Thymus (tissue), 11 donors: ENCODE measurements around the gene NUDCD3. TPM values are rescaled to one million over a fixed set of nuclear protein-coding genes. Genes with fewer than 3 reads are reported as not detected.

Source experiments
- DNase-seq, 9 donors: peaks; one replicate each; pipeline ENCODE4 v3.0.0-alpha.2; 2013; ENCODE audit warnings: low spot score in 9 of 9, low read depth in 6 of 9, missing footprints in 1 of 9
- H3K27ac ChIP-seq, 2 donors: one replicate each; pipeline ENCODE4 v1.5.1; 2013; ENCODE audit warnings: control low read depth in 1 of 2, low read depth in 1 of 2, low read length in 1 of 2, mild to moderate bottlenecking in 1 of 2, moderate library complexity in 1 of 2
- H3K27me3 ChIP-seq, 2 donors: one replicate each; pipeline ENCODE4 v1.5.1; 2013; ENCODE audit warnings: low read length in 1 of 2; ENCODE audit not compliant: control insufficient read depth in 2 of 2, insufficient read depth in 1 of 2
- H3K36me3 ChIP-seq, 2 donors: one replicate each; pipeline ENCODE4 v1.5.1; 2013; ENCODE audit warnings: low read length in 1 of 2, mild to moderate bottlenecking in 1 of 2, moderate library complexity in 1 of 2; ENCODE audit not compliant: control insufficient read depth in 2 of 2, insufficient read depth in 2 of 2
- H3K4me1 ChIP-seq, 2 donors: one replicate each; pipeline ENCODE4 v1.5.1; 2013; ENCODE audit warnings: low read length in 2 of 2; ENCODE audit not compliant: control insufficient read depth in 2 of 2, insufficient read depth in 2 of 2
- H3K4me3 ChIP-seq, 2 donors: one replicate each; pipeline ENCODE4 v1.5.1; 2013; ENCODE audit warnings: low read length in 2 of 2, control low read depth in 1 of 2, mild to moderate bottlenecking in 1 of 2
- H3K9me3 ChIP-seq, 2 donors: one replicate each; pipeline ENCODE4 v1.5.1; 2013; ENCODE audit warnings: low read length in 1 of 2, mild to moderate bottlenecking in 1 of 2; ENCODE audit not compliant: control insufficient read depth in 2 of 2, insufficient read depth in 1 of 2
- WGBS: extraction: QIAGEN DNeasy Blood & Tissue Kit; methylation state at CpG from one replicate; pipeline ENCODE4 v1.1.7; 2013; 5-methylcytosine and 5-hydroxymethylcytosine counted together
- polyA plus RNA-seq: library from polyadenylated mRNA; stranded (reverse); fragments of 200-250 nt; gene quantifications from one replicate; pipeline ENCODE4 v1.2.3, GENCODE V29; 2013
- total RNA-seq: library from RNA; stranded (reverse); fragments of 120-200 nt; gene quantifications from one replicate; pipeline ENCODE4 v1.2.4, GENCODE V29; 2013
- donor health status: healthy.

The NUDCD3 gene
- total and polyA plus RNA-seq, 2 donors, result 32.9 to 33.9 TPM

GRCh38 chr7:44448922-44449583 lies 41.4 kb downstream of the NUDCD3 start:
- no peak overlapping the region for H3K27ac ChIP-seq
- WGBS, result 90% methylated on average over 4 of the region's 4 CpGs
- H3K36me3 ChIP-seq, result peaks cover 27 to 45% of the 10 kb centered on the region in 2 donors
- no peaks in the 10 kb centered on the region for H3K27me3 ChIP-seq
- H3K4me1 ChIP-seq, result no peaks in the 10 kb centered on the region
- H3K4me3 ChIP-seq, result no peak overlapping the region
- no peak for DNase-seq
- H3K9me3 ChIP-seq, result peaks cover 0 to 1% of the 10 kb centered on the region in 2 donors

- Histone ChIP-seq H3K4me3 (no peak overlapping the region), H3K27me3 (no peaks in the 10 kb centered on the region), H3K4me1 (no peaks in the 10 kb centered on the region), H3K27ac (no peak overlapping the region), H3K9me3 (peaks cover 0 to 1% of the 10 kb centered on the region in 2 donors), H3K36me3 (peaks cover 27 to 45% of the 10 kb centered on the region in 2 donors)
- WGBS, result 98% methylated on average over 5 of the region's 5 CpGs
- no peak for DNase-seq
Observed at GRCh38 chr7:44447874-44448425, 42.5 kb downstream of the NUDCD3 start.

- Histone ChIP-seq H3K36me3 (peaks cover 20 to 36% of the 10 kb centered on the region in 2 donors), H3K27ac (no peak overlapping the region), H3K9me3 (peaks cover 0 to 1% of the 10 kb centered on the region in 2 donors), H3K27me3 (no peaks in the 10 kb centered on the region), H3K4me3 (no peak overlapping the region), H3K4me1 (no peaks in the 10 kb centered on the region)
- no peak for DNase-seq
- 97% methylated on average over 2 of the region's 2 CpGs for WGBS
Observed at GRCh38 chr7:44445986-44446671, 44.3 kb downstream of the NUDCD3 start.

- WGBS, result 96% methylated on average over 3 of the region's 3 CpGs
- H3K36me3 ChIP-seq, result peaks cover 6 to 24% of the 10 kb centered on the region in 2 donors
- no peak overlapping the region for H3K27ac ChIP-seq
- H3K4me3 ChIP-seq, result no peak overlapping the region
- H3K27me3 ChIP-seq, result no peaks in the 10 kb centered on the region
- H3K9me3 ChIP-seq, result peaks cover 0 to 1% of the 10 kb centered on the region in 2 donors
- H3K4me1 ChIP-seq, result no peaks in the 10 kb centered on the region
- no peak for DNase-seq
Observed at GRCh38 chr7:44441079-44441478, 49.4 kb downstream of the NUDCD3 start.

- Histone ChIP-seq H3K4me3 (no peak overlapping the region), H3K4me1 (no peaks in the 10 kb centered on the region), H3K9me3 (peaks cover 0 to 1% of the 10 kb centered on the region in 2 donors), H3K27me3 (no peaks in the 10 kb centered on the region), H3K27ac (no peak overlapping the region), H3K36me3 (peaks cover 1 to 20% of the 10 kb centered on the region in 2 donors)
- DNase-seq, result no peak
Observed at GRCh38 chr7:44440577-44441078, 49.8 kb downstream of the NUDCD3 start.

- no peaks in the 10 kb centered on the region for H3K4me1 ChIP-seq
- H3K4me3 ChIP-seq, result no peak overlapping the region
- H3K36me3 ChIP-seq, result peaks cover 0 to 13% of the 10 kb centered on the region in 2 donors
- no peak overlapping the region for H3K27ac ChIP-seq
- no peak for DNase-seq
- no peaks in the 10 kb centered on the region for H3K27me3 ChIP-seq
- WGBS, result 96% methylated on average over 3 of the region's 3 CpGs
- H3K9me3 ChIP-seq, result peaks cover 0 to under 1% of the 10 kb centered on the region in 2 donors
Observed at GRCh38 chr7:44439926-44440325, 50.5 kb downstream of the NUDCD3 start.

- no peaks in the 10 kb centered on the region for H3K9me3 ChIP-seq
- no peak for DNase-seq
- H3K4me3 ChIP-seq, result no peak overlapping the region
- H3K4me1 ChIP-seq, result no peaks in the 10 kb centered on the region
- H3K36me3 ChIP-seq, result peaks cover 0 to 12% of the 10 kb centered on the region in 2 donors
- over 99% methylated on average over 4 of the region's 4 CpGs for WGBS
- H3K27me3 ChIP-seq, result no peaks in the 10 kb centered on the region
- no peak overlapping the region for H3K27ac ChIP-seq
Observed at GRCh38 chr7:44438816-44439215, 51.6 kb downstream of the NUDCD3 start.

- no peak for DNase-seq
- WGBS, result 96% methylated on average over 7 of the region's 7 CpGs
Observed at GRCh38 chr7:44434201-44434600, 56.3 kb downstream of the NUDCD3 start.

More at GRCh38 chr7:44434201-44434600, 56.3 kb downstream of the NUDCD3 start:
- H3K27ac ChIP-seq, result no peak overlapping the region
- H3K27me3 ChIP-seq, result no peaks in the 10 kb centered on the region
- H3K4me1 ChIP-seq, result no peaks in the 10 kb centered on the region
- H3K4me3 ChIP-seq, result no peak overlapping the region
- H3K9me3 ChIP-seq, result no peaks in the 10 kb centered on the region
- peaks cover 5 to 14% of the 10 kb centered on the region in 2 donors for H3K36me3 ChIP-seq
